Activated CD4-positive, alpha-beta T cell treated with anti-CD3 and anti-CD28 coated beads, Interleukin-10, Interleukin-2, amounts not matched to agents 100 ng/mL and 50 ng/mL, durations not matched to agents 16 hours and 8 hours (primary cell): ENCODE results near the gene PTGDS.

ENCODE experiments used
- DNase-seq: peaks from one replicate; pipeline ENCODE4 v3.0.0-alpha.2; 2020

The PTGDS gene

DNA sequence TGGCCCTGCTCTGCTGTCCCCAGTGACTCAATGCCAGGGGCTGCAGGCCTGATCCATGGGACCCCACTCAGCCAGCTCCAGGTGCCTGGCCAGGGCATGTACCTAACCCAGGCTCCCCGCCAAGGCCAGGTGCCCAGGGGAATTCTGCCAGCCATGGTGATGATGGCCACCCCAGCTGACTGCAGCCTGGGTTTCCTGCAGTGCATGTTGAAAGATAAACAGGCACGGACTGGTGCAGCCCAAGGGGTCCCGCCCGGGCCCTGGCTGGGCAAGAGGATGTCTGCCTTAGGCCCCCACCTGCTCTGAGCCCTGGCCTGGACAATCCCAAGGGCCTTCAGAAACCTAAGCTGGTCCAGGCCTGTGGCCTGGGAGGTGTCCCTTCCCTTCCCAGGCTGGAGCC is 49.5 kb downstream of the PTGDS start:
- DNase-seq, result no peak

DNA sequence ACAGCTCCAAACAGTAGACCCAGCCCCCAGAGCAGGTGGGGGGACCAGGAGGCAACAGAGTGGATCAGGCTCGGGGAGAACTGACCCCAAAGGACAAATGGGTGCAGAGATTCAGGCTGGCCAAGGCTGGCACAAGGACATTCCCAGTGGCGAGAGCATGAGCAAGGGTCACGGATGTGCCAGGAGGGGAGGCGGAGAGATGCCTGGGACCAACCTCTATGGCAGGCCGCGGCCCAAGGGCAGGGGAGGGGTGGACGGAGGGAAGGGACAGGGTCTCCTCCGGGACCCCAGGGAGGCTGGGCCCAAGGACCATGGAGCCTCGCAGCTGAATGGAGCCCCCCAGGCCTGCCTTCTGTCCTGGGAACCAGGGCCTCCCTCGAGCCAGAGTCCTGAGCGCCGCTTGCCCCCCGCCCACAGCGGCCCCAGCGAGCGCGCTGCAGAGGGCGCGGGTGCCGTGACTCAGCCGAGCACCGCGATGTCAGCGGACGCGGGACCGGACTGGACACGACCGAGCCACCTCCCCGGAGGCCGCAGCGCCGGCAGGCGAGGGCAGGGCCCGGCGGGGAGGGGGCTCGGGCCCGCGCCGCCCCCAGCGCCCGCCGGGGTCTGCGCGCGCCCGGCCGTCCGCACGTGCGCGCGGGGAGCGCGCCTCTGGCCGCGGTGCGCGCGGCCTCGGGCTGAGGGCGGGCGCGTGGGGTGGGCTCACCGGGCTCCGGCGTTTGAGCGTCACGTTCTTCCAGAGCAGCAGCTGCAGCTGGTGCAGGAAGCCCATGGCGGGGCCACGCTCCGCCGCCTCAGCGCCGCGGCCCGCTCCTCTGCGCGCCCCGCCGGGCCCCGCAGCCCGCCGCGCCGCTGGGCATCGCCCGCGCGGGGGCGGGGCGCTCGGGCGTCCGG is 50.3 kb downstream of the PTGDS start, which contains the start of gene ABCA2:
ABCA2 (minus strand) TSS at position 869 of the 894 bp plus-strand sequence; CDS start at position 772, 97 bp downstream.
- no peak for DNase-seq

DNA sequence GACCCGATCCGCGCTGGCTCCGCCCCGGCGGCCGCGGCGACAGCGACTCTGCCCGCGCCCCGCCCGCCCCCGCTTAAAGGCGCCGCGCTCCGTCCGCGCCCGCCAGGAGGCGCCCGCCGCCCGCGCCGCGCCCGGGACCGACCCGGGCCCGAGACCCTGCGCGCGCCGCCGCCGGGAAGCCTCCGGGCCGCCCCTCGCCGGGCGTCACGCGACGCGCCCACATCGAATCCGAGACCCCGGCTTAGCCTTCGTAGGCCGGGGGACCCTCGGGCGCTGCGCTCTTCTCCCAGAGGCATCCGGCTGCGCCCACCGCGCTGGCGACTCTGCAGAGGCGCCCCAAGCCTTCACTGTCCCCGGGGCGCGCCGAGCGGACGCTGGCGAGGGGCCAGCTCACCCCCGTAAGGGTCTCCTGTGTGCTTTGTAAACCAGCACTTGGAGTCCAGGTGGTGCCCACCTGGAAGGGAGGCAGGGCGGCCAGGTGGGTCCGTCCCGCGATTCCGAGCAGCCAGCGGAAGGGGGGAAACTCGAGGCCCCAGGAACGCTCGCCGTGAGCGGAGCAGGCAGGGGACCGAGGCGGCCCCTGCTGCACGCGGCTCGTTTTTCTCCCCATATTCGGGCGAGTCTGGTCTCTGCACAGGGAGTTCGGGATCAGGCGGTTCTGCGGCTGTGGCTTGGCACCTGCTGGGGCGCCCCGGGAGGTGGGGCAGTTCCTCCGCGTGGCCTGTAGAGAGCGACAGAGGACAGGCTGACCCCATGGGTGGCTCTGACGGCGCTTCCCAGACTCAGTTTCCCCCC is 51.2 kb downstream of the PTGDS start:
- peak; percentile 90 for DNase-seq

DNA sequence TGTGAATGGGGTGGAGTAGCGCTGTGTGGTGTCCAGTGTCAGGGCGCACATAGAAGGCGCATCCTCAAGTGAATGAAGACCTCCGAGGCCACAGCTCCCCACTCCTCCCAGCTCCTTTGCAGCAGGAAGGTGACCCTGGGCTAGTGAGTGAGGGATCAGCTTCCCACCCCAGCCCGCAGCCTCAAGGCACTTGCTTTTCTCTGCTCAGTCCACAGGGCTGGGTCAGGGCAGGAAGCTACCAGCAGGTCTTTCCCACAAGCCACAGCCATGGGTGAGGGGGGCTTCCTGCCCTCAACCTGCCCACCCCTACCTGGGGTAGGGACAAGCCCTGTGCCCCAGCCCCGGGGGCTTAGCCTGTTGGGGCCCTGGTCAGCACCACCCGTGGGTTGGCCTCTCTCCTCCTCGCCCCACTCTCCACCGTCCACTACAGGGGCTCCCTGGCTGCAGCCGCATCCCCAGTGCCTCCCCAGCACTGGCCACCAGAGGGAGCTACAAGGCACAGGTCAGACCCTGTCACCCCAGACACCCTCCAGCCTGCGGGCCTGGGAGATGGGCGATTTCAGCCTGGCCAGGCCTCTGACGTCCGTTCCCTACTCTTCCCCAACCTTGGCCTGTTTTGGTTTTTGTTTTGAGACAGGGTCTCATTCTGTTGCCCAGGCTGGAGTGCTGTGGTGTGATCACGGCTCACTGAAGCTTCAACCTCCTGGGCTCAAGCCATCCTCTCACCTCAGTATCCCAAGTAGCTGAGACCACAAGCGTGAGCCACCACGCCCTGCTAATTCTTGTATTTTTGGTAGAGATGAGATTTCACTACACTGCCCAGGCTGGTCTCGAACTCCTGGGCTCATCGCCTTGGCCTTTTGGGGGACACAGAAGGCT is 52.0 kb downstream of the PTGDS start:
- DNase-seq, result peak; percentile 91

DNA sequence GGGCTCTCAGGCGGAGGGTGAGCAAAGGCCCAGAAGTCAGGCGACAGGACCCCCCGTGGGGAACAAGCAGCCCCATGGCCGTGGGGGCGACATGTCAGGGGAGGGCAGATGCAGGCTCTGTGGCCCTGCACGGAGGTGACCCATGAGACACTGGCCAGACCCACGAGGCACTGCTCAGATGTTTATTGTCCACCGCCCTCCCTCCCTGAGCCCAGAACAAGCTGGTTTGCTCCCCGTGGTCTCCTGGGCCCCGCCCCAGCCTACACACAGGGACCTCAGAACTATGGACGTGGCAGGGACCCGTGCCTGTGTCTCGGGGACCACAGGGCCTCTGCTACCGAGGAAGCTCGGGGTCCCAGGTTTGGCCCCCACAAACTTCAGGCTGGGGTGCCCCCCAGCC is 52.7 kb downstream of the PTGDS start:
- DNase-seq, result peak; percentile 56

DNA sequence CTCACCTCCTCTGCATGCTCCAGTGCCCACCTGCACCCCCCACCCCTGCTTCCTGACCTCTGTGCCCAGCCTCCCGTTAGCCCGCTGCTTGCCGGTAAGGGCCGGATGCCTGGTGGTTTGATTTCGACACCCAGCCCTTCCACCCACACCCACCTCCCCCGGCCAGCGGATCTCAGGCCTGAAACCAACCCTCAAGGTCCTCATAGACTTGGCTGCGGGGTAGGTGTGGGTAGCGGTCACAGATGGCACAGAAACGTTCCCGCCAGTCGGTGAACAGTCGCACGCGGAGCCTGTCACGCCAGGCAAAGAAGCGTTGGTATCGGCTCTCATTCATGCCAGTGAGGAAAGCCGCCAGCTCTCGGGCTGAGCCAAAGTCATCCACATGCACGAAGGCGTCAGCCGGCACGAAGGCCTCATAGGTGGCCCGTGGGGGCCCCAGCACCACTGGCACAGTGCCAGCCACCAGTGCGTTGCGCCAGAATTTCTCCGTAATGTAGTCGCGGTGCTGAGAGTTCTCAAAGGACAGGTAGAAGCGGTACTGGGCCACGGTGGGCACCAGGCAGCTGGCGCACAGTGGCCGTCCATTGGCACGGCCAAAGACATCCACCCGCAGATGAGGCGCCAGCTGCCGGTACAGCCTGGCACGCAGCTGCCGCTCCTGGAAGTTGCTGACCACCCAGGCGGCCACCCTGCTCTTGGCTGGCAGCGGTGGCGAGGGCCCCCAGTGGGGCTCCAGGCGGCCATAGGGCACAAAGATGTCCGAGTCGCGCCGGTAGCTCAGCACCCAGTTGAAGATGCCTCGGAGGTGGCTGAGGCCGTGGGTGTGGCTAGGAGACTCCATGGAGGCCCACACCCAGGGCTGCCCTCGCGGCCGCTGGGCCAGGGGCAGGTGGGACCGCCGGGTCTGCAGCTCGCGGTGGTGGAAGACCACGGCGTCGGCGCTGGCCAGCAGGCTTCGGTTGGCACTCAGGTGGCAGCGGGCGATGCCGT is 53.5 kb downstream of the PTGDS start:
- peak; percentile 93 for DNase-seq
